GM12874 (cell line): Measurements from ENCODE around the gene NKX2-2.

Experiments used
- CTCF ChIP-seq: IDR thresholded peaks from 2 replicates; pipeline ENCODE4 v1.5.1; 2011; ENCODE audit warnings: low read depth, mild to moderate bottlenecking, control low read depth, low read length, moderate library complexity; ENCODE audit not compliant: insufficient read depth

Gene NKX2-2

GRCh38 chr20:21515300-21516179 lies 1.7 kb upstream of the NKX2-2 start:
- TF ChIP-seq CTCF, result no peak

- TF ChIP-seq CTCF, result no peak
These were observed 838 bp upstream of the NKX2-2 start for GRCh38 chr20:21514553-21515251.

GRCh38 chr20:21513181-21513663 lies 642 bp downstream of the NKX2-2 start:
- TF ChIP-seq CTCF, result no peak

- TF ChIP-seq CTCF, result no peak
These were observed 1.2 kb downstream of the NKX2-2 start for GRCh38 chr20:21512634-21513180.

- TF ChIP-seq CTCF, result no peak
These were observed 1.8 kb downstream of the NKX2-2 start for GRCh38 chr20:21511850-21512633.

- TF ChIP-seq CTCF, result no peak
These were observed 2.4 kb downstream of the NKX2-2 start for GRCh38 chr20:21511485-21511849.
